ENCODE measurements around the gene NFKBIE.

The NFKBIE gene

GRCh38 chr6:44297063-44298038 is 32.0 kb upstream of the NFKBIE start:
- peak; percentile 5 for DNase-seq (ENCODE audit: low read depth)

GRCh38 chr6:44294832-44295791 is 29.8 kb upstream of the NFKBIE start:
- DNase-seq (ENCODE audit: low read depth) = no peak

- DNase-seq (ENCODE audit: low read depth) = no peak
These were observed 27.5 kb upstream of the NFKBIE start for GRCh38 chr6:44292661-44293365.

- no peak for DNase-seq (ENCODE audit: low read depth)
These were observed 26.5 kb upstream of the NFKBIE start for GRCh38 chr6:44291841-44292240.

DNA sequence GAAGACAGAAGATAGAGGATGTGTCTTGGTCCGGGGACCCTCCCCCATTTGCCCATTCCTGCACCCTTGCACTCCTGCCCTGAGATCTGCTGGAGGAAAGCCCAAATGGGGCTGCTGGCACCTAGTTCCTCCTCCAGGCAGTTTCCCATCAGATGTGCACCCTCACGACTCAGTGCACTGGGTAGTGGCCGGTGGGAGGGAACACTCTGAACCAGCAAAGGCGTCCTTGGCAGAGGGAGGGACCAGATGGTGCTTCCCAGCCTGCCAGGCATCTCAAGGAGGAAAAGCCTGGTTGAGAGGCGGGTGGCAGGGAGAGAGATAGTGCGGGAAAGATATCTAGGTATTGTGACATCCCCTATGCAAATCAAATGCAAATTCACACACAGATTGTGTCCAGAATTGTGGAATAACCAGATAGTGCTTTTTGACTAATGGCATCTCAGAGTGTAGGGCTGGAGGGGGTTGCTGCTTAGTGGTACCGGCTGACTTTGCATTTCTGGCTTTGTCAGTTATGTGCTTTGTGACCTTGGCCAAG is 24.4 kb upstream of the NFKBIE start:
- no peak for DNase-seq (ENCODE audit: low read depth)

DNA sequence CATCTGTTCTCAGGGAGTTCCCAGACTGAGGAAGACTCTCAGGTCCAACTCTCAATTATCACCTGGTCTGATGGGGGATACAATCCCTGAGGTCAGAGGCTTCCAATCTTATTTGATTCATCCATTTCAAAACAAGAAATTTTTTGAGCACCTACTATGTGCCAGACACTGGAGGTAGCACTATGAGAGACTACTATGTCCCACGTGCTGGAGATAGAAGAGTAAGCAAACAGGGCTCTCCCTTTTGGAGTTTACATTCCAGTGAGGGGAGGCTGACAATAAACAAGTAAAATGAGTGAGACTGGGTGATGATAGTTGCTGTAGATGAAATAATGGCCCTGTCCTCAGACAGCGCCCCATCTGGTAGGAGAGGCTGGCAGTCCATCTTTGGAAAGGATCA is 21.4 kb upstream of the NFKBIE start:
- no peak for DNase-seq (ENCODE audit: low read depth)

DNA sequence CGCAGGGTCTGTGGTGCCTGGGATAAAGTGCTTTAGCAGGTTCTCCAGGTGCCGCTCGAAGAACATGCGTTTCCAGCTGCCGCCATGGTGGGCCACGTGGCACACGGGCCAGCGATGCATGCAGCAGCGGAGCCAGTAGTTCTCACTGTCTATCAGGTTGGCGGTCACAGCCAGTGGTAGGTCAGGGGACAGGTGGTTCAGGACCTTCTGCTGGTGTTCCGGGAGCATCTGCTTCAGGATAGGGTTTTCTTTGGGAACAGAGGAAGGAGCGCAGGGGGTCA is 20.9 kb upstream of the NFKBIE start:
- no peak for DNase-seq (ENCODE audit: low read depth)

DNA sequence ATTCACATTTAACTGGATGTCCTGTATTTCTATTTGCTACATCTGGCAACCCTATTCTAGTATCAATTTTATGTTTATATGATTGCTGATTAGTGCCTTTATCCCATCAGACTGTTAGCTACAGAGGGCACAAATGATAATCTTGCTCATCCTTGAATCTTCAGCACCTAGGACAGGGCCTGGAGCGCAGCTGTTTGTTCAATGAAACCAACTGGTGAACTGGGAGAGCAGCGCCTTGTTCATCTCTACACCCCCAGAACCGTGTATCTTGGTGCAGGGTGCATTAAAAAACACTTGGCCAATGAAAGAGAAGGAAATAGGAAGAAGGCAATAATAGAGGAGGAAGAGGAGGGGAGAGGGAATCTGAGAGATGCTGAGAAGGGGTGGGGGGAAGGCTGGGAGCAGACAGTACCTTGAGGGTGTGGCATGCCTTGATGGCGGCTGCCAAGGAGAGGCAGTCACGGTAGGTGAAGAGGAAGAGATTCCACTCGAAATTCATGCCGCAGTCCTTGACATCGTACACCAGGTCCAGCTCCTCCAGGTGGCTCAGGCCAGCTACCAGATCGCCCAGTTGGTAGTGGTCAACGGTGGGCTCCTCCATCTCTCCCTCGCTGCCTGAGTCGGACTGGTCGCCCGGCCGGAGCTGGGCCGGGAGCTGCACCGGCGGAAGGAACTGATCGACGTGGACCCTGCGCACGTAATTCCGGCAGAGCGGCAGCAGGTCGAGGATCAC is 20.4 kb upstream of the NFKBIE start:
- DNase-seq (ENCODE audit: low read depth) = no peak

- DNase-seq (ENCODE audit: low read depth) = no peak
These were observed 19.5 kb upstream of the NFKBIE start for GRCh38 chr6:44284867-44285266.

GRCh38 chr6:44284121-44284520 is 18.8 kb upstream of the NFKBIE start:
- DNase-seq (ENCODE audit: low read depth) = no peak

DNA sequence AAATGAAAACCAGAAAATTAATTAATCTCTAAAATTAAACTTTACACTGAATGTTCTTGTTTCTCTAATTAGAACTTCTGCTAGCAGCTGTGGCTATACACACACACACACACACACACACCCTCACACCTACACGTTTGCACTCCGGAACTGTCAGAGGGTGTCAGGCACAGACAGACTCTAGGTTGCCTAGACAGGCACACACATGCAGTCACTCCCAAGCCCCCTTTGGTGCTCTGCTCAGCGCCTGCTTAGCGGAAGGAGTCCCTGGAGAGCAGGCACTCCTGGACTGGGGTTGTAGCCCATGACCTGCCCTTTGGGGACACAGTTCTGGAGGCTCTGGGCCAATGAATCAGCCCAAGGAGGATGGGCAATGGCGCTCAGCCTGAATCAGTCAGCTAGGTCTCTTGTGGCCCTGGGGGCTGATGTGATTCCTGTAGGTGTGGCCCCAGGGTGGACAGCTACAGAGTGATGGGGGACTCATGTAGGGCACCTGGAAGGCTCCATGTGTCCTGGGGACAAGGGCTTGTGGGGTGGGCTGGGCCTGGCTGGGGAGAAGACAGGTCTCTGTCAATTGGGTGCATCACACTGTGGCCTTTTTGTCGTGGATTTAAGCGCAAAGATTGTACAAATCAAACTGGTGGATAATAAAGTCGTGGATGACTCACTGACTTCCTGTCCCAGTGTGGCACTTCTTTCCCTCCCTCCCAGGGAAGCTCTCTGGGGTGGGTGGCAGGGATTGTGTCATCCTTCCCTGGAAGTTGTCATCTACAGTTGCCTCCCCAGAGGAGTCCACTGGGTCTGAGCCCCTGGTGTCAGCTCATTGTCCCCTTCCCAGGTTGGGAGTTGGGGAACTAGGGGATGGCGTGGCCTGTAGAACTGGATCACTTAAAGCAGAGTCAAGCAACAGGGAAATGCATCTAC is 13.7 kb upstream of the NFKBIE start:
- DNase-seq (ENCODE audit: low read depth) = no peak

DNA sequence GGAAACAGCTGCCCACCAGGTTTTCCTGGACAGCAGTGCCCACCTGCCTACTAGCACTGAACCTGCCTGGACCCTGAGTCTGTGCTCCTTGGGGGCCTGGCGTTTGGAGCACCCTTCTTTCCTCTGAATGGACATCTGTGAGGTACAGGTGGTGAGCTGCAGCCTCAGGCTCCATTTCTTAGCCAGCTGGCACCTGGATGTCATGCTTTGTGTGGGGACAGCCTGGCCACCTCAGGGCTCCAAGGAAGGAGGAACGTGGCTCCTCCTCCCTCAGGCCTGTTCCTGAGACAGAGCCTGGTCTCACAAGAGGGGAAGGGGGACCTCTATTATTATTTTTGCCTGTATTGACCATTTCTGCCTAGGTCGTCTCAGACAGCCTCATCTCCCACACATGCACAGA is 13.0 kb upstream of the NFKBIE start:
- DNase-seq (ENCODE audit: low read depth) = no peak

DNA sequence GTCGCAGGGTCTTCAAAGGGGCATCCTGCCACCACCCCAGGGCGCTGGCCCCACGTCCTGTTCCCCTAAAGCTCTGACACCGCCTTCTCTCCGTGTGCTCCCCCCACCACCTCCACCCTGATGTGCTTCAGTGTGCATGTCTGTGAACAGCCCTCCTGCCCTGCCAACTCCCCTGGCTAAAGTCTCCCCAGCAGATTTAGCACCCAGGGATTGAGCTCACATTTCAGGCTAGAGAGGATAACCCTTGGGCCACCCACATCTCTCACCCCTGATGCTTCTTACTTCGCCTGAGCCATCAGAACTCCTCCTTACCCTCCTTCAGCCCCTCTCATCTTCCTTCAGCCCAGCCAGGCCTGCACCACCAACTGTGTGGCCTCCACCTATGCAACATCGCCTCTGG is 12.4 kb upstream of the NFKBIE start:
- no peak for DNase-seq (ENCODE audit: low read depth)

DNA sequence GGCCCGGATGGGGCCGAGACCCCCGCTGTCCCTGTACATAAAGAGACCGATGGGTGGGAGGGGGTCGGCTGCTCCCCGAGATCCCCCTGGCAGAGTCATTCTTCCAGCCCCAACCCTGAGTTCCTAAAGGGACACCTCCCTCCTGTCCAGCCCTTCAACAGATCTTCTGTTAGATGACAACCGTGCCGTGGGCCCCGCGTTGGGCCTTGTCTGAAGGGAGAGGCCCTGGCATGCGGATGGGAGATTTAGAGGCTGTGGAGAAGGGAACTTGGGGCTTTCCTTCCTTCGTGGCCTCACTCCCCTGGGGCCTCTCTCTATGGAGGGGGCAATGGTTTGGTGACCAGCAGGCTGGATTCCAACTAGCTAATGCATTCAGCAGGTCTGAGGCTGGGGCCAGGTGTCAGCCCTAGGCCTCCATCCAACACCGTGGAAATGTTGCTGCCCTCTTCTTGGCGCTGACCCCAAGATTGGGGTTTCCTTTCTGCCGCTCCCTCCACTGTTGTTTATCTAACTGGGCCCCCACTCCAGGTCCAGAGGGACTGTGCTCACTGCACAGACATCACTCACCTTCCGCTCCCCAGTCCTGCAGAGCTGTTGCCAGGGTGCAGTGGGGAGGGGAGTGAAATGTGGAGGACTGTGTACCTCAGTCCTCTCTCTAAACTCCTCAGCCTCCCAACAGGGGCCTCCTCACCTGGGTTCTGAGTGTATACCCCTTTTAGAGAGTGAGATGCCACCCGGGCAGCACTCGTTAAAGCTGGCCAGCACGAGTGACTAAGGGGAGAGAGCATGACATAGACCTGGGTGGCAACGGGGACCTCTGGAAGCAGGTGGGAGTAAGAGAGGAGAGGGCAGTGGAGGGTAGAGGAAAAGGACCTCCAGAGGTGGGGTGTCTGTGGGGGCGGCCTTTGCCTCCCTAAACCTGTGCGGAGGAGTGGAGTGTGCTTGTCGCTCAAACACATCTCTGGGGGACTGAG is 11.6 kb upstream of the NFKBIE start:
- DNase-seq (ENCODE audit: low read depth) = no peak

DNA sequence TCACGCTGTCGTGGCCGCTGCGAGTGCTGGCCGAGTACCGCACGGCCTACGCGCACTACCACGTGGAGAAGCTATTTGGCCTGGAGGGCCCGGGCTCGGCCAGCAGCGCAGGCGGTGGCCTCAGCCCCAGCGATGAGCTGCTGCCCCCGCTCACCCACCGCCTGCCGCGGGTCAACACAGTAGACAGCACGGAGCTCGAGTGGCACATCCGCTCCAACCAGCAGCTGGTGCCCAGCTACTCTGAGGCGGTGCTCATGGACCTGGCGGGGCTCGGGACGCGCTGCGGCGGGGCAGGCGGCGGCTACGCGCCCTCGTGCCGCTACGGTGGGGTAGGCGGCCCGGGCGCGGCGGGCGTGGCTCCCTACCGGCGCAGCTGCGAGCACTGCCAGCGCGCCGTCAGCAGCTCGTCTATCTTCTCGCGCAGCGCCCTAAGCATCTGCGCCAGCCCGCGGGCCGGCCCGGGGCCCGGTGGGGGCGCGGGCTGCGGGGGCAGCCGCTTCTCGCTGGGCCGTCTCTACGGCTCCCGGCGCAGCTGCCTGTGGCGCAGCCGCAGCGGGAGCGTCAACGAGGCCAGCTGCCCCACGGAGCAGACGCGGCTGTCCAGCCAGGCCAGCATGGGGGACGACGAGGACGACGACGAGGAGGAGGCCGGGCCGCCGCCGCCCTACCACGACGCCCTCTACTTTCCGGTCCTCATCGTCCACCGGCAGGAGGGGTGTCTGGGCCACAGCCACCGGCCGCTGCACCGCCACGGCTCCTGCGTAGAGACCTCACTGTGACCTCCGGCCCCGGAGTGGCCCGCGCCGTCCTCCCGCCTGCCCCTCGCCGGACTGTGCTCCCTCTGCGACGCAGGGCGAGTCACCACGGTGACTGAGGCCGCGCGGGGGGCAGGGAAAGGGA is 10.6 kb upstream of the NFKBIE start:
- DNase-seq (ENCODE audit: low read depth) = no peak

- no peak for DNase-seq (ENCODE audit: low read depth)
These were observed 10.0 kb upstream of the NFKBIE start for GRCh38 chr6:44275271-44275748.

- no peak for DNase-seq (ENCODE audit: low read depth)
These were observed 8.3 kb upstream of the NFKBIE start for GRCh38 chr6:44273617-44274016.
